HepG2 (cell line): ENCODE data around the gene FOXD3. TPM values are rescaled to one million over a fixed set of nuclear protein-coding genes. Genes with fewer than 3 reads are reported as not detected.

Source experiments
- ATF7-NPFF ChIP-seq: sonication (generic); formaldehyde crosslinking; IDR thresholded peaks from 2 replicates; pipeline ENCODE4 v1.8.1; 2023; ENCODE audit warnings: mild to moderate bottlenecking, low read depth, missing genetic modification reagents, moderate library complexity
- HOXA5 ChIP-seq: sonication (generic); formaldehyde crosslinking; IDR thresholded peaks from 2 replicates; pipeline ENCODE4 v1.4.0; 2020; ENCODE audit warnings: missing genetic modification reagents
- IRX3 ChIP-seq: sonication (generic); formaldehyde crosslinking; IDR thresholded peaks from 2 replicates; pipeline ENCODE4 v1.8.1; 2023; ENCODE audit warnings: mild to moderate bottlenecking, low read depth, missing genetic modification reagents, borderline replicate concordance
- KLF15 ChIP-seq: sonication (generic); formaldehyde crosslinking; IDR thresholded peaks from 2 replicates; pipeline ENCODE4 v1.8.1; 2023; ENCODE audit warnings: borderline replicate concordance, mild to moderate bottlenecking, inconsistent platforms, missing genetic modification reagents, mixed read lengths
- MAFF ChIP-seq: IDR thresholded peaks from 2 replicates; pipeline ENCODE4 v1.6.1; 2011; ENCODE audit warnings: low read depth, low read length, improper control_type of control experiment
- MEIS1 ChIP-seq: sonication (generic); formaldehyde crosslinking; IDR thresholded peaks from 2 replicates; pipeline ENCODE4 v1.9.0; 2021; ENCODE audit warnings: mild to moderate bottlenecking, missing genetic modification reagents, moderate library complexity, borderline replicate concordance
- NFATC3 ChIP-seq: sonication (generic); formaldehyde crosslinking; IDR thresholded peaks from 2 replicates; pipeline ENCODE4 v1.5.1; 2020; ENCODE audit warnings: mild to moderate bottlenecking, missing genetic modification reagents
- NFIC ChIP-seq: IDR thresholded peaks from 2 replicates; pipeline ENCODE4 v1.6.1; 2012; ENCODE audit warnings: mild to moderate bottlenecking, low read length, inconsistent platforms
- SALL2 ChIP-seq: sonication (generic); formaldehyde crosslinking; IDR thresholded peaks from 2 replicates; pipeline ENCODE4 v1.8.1; 2023; ENCODE audit warnings: mild to moderate bottlenecking, missing genetic modification reagents, inconsistent platforms
- SIN3B ChIP-seq: fragments of 150-350 bp; IDR thresholded peaks from 2 replicates; pipeline ENCODE4 v1.6.1; 2014; ENCODE audit warnings: low read length
- TARDBP ChIP-seq: sonication (generic); formaldehyde crosslinking; IDR thresholded peaks from 2 replicates; pipeline ENCODE4 v1.8.0; 2022; ENCODE audit warnings: mild to moderate bottlenecking, missing genetic modification reagents
- TBL1XR1 ChIP-seq: fragments of 150-350 bp; IDR thresholded peaks from 2 replicates; pipeline ENCODE4 v1.6.1; 2014; ENCODE audit warnings: borderline replicate concordance, low read length; ENCODE audit not compliant: partially characterized antibody
- ZBTB7A ChIP-seq: sonication (generic); formaldehyde crosslinking; IDR thresholded peaks from 2 replicates; pipeline ENCODE4 v1.8.0; 2022; ENCODE audit warnings: mild to moderate bottlenecking, missing genetic modification reagents
- ZNF207 ChIP-seq: fragments of 450-650 bp; IDR thresholded peaks from 2 replicates; pipeline ENCODE4 v1.6.1; 2016; ENCODE audit warnings: antibody characterized with exemption, borderline replicate concordance
- ZNF441 ChIP-seq: sonication (generic); formaldehyde crosslinking; IDR thresholded peaks from 2 replicates; pipeline ENCODE4 v1.7.0; 2021; ENCODE audit warnings: missing genetic modification reagents, borderline replicate concordance
- ZNF572 ChIP-seq: sonication (generic); formaldehyde crosslinking; IDR thresholded peaks from 2 replicates; pipeline ENCODE4 v1.5.1; 2020; ENCODE audit warnings: mild to moderate bottlenecking, missing genetic modification reagents
- ZNF883 ChIP-seq: sonication (generic); formaldehyde crosslinking; IDR thresholded peaks from 2 replicates; pipeline ENCODE4 v1.5.1; 2020; ENCODE audit warnings: mild to moderate bottlenecking, missing genetic modification reagents; ENCODE audit errors: not compliant biosample characterization
- polyA plus RNA-seq, 8 experiments: library from polyadenylated mRNA; depleted of rRNA in 3 of 8; stranded (reverse) in 7 of 8; unstranded in 1 of 8; fragments of >200 nt; fragmentation: Illumina TruSeq in 4 of 8; extraction: Trizol in 4 of 8; gene quantifications; 2 replicates each; pipeline versions ENCODE4 v1.2.1 to v1.2.3, GENCODE V29; 2011 to 2016; ENCODE audit warnings: low read depth in 4 of 8, missing spikeins in 1 of 8, mixed read lengths in 1 of 8; ENCODE audit not compliant: insufficient read depth in 1 of 8
- total RNA-seq, 5 experiments: library from RNA; depleted of rRNA; stranded (reverse); fragments of >200 nt; fragmentation: Illumina TruSeq; extraction: Trizol; gene quantifications; 2 replicates each; pipeline ENCODE4 v1.2.3, GENCODE V29; 2016; ENCODE audit warnings: low read depth in 1 of 5
- TF ChIP-seq, protein P1 (sequence below): sonication (generic); formaldehyde crosslinking; IDR thresholded peaks from 2 replicates; pipeline ENCODE4 v1.4.0; 2020; ENCODE audit warnings: missing genetic modification reagents, borderline replicate concordance
- TF ChIP-seq, protein P2 (sequence below): sonication (generic); formaldehyde crosslinking; IDR thresholded peaks from 2 replicates; pipeline ENCODE4 v1.5.0; 2020; ENCODE audit warnings: missing genetic modification reagents, mild to moderate bottlenecking, borderline replicate concordance
- TF ChIP-seq, protein P3 (sequence below): IDR thresholded peaks from 2 replicates; pipeline ENCODE4 v1.6.1; 2016; ENCODE audit warnings: missing genetic modification reagents, missing compliant biosample characterization
- TF ChIP-seq, protein P4 (sequence below): sonication (generic); formaldehyde crosslinking; IDR thresholded peaks from 2 replicates; pipeline ENCODE4 v1.4.0; 2020; ENCODE audit warnings: missing genetic modification reagents, borderline replicate concordance

FOXD3 gene
- total and polyA plus RNA-seq, 2 of the 13 experiments (the other 11 are each of a cell fraction or from before 2014, with no cell fraction given) = not detected

DNA sequence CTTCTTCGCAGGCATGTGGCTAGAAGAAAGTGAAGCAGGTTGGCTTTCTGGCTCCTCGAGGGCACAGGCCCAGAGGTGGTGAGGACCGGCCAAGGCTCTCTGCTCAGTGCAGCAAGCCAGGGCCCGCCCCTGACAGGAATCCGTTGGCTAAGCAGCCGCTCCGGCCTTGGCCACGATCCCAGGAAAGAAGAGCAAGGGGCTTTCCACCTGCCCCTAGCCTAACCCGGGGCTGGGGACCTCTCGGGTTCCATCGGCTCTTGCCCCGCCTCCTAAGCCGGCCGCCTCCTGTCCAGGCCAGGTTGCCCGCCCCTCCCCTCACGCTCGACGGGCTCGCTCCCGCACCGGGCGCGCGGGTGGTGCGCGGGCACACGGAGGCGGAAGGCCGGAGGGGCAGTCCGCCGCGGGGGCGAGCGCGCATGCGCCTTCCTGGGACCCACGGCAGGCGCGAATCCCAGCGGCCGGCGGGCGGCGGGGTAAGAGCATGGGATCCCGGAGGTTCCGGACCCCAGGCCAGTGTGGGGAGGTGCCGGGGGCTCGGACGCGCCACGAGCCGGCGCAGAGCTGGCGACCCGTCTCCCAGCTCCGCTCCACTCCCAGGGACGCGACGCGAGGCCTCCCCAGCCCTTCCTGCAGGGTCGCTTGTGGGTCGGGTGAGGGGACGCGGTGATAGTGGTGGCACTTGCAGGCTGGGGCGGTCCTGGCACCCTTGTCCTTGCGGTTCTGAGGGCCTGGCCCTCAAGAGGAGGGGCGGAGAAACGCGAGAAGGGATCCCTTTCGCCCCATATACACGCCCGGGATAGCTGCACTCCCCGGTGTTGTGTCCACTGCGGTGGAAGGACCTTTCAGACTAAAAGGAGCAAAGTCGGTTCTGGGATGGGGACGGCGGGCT is 45.1 kb downstream of the FOXD3 start, which contains the start of gene ALG6 (continued):
- no peak for TF ChIP-seq KLF15 (CRISPR knock-in tag)
- TF ChIP-seq, protein P1, sequence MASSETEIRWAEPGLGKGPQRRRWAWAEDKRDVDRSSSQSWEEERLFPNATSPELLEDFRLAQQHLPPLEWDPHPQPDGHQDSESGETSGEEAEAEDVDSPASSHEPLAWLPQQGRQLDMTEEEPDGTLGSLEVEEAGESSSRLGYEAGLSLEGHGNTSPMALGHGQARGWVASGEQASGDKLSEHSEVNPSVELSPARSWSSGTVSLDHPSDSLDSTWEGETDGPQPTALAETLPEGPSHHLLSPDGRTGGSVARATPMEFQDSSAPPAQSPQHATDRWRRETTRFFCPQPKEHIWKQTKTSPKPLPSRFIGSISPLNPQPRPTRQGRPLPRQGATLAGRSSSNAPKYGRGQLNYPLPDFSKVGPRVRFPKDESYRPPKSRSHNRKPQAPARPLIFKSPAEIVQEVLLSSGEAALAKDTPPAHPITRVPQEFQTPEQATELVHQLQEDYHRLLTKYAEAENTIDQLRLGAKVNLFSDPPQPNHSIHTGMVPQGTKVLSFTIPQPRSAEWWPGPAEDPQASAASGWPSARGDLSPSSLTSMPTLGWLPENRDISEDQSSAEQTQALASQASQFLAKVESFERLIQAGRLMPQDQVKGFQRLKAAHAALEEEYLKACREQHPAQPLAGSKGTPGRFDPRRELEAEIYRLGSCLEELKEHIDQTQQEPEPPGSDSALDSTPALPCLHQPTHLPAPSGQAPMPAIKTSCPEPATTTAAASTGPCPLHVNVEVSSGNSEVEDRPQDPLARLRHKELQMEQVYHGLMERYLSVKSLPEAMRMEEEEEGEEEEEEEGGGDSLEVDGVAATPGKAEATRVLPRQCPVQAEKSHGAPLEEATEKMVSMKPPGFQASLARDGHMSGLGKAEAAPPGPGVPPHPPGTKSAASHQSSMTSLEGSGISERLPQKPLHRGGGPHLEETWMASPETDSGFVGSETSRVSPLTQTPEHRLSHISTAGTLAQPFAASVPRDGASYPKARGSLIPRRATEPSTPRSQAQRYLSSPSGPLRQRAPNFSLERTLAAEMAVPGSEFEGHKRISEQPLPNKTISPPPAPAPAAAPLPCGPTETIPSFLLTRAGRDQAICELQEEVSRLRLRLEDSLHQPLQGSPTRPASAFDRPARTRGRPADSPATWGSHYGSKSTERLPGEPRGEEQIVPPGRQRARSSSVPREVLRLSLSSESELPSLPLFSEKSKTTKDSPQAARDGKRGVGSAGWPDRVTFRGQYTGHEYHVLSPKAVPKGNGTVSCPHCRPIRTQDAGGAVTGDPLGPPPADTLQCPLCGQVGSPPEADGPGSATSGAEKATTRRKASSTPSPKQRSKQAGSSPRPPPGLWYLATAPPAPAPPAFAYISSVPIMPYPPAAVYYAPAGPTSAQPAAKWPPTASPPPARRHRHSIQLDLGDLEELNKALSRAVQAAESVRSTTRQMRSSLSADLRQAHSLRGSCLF (CRISPR knock-in tag) = no peak; the same call in none of the 2 replicates
- TF ChIP-seq HOXA5 (CRISPR knock-in tag) = 0 out of 2 replicates have a peak, but pooled peaks have one; percentile 42
- TF ChIP-seq, protein P2, sequence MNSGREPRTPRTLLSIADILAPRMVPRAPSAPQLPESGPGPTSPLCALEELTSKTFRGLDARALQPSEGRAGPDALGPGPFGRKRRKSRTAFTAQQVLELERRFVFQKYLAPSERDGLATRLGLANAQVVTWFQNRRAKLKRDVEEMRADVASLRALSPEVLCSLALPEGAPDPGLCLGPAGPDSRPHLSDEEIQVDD (CRISPR knock-in tag) = peak; percentile 9; the same call in 1 of the 2 replicates
- TF ChIP-seq ATF7-NPFF = peak; percentile 78
- peak; percentile 8 for TF ChIP-seq ZNF883
- peak; percentile 82; the same call in 1 of the 2 replicates for TF ChIP-seq TARDBP (CRISPR knock-in tag)
- peak; percentile 94 for TF ChIP-seq SALL2
- TF ChIP-seq, protein P3, sequence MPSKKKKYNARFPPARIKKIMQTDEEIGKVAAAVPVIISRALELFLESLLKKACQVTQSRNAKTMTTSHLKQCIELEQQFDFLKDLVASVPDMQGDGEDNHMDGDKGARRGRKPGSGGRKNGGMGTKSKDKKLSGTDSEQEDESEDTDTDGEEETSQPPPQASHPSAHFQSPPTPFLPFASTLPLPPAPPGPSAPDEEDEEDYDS (CRISPR knock-in tag) = no peak
- TF ChIP-seq, protein P4, sequence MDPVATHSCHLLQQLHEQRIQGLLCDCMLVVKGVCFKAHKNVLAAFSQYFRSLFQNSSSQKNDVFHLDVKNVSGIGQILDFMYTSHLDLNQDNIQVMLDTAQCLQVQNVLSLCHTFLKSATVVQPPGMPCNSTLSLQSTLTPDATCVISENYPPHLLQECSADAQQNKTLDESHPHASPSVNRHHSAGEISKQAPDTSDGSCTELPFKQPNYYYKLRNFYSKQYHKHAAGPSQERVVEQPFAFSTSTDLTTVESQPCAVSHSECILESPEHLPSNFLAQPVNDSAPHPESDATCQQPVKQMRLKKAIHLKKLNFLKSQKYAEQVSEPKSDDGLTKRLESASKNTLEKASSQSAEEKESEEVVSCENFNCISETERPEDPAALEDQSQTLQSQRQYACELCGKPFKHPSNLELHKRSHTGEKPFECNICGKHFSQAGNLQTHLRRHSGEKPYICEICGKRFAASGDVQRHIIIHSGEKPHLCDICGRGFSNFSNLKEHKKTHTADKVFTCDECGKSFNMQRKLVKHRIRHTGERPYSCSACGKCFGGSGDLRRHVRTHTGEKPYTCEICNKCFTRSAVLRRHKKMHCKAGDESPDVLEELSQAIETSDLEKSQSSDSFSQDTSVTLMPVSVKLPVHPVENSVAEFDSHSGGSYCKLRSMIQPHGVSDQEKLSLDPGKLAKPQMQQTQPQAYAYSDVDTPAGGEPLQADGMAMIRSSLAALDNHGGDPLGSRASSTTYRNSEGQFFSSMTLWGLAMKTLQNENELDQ = no peak
- peak; percentile 66; the same call in 1 of the 2 replicates for TF ChIP-seq ZBTB7A (CRISPR knock-in tag)
- TF ChIP-seq ZNF441 (CRISPR knock-in tag) = peak; percentile 40; the same call in 1 of the 2 replicates
- TF ChIP-seq MEIS1 (CRISPR knock-in tag) = peak; percentile 41; the same call in 1 of the 2 replicates
- no peak for TF ChIP-seq SIN3B
- no peak for TF ChIP-seq ZNF207
- TF ChIP-seq NFIC = no peak
- 0 out of 2 replicates have a peak, but pooled peaks have one; percentile 13 for TF ChIP-seq IRX3 (CRISPR knock-in tag)
- no peak for TF ChIP-seq TBL1XR1
- no peak for TF ChIP-seq ZNF572 (CRISPR knock-in tag)
- no peak for TF ChIP-seq NFATC3 (CRISPR knock-in tag)
- TF ChIP-seq MAFF = no peak
